NCI-H2196 (cell line): ENCODE data around the gene GNG7.
"Not testable (repeated sequence)": the region's sequence is repeated elsewhere in the genome, so short reads cannot be mapped to it uniquely, and the experiment has no call there.

Source experiments
- DNase-seq: peaks from one replicate; lab custom pipeline; 2025; ENCODE audit not compliant: unreplicated experiment; lab: John Stamatoyannopoulos, UW

GNG7 gene

DNA sequence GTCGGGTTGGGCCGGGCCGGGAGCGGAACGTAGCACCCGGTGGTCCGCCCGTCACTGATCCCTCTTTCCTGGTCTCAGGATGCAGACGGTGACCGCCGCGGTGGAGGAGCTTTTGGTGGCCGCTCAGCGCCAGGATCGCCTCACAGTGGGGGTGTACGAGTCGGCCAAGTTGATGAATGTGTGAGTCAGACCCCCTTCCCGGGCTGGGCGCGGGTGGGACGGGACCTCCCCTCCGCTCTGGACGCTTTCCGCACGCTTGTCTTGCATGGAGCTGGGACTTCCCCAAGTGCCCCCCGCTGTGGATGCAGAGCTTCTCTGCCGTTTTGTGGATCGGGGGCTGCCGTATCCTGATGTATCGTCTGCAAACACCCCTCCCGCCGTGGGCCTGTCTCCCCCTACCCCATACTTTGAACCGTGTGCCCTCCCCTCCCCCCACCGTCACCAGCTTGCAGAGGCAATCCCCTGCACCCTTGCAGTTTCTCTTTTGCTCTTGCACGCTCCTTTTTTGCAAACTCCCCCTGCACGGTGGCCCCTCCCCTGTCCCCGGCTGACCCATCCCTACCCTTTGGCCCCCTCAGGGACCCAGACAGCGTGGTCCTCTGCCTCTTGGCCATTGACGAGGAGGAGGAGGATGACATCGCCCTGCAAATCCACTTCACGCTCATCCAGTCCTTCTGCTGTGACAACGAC lies 225.9 kb downstream of the GNG7 start:
- peak; percentile 23 for DNase-seq

DNA sequence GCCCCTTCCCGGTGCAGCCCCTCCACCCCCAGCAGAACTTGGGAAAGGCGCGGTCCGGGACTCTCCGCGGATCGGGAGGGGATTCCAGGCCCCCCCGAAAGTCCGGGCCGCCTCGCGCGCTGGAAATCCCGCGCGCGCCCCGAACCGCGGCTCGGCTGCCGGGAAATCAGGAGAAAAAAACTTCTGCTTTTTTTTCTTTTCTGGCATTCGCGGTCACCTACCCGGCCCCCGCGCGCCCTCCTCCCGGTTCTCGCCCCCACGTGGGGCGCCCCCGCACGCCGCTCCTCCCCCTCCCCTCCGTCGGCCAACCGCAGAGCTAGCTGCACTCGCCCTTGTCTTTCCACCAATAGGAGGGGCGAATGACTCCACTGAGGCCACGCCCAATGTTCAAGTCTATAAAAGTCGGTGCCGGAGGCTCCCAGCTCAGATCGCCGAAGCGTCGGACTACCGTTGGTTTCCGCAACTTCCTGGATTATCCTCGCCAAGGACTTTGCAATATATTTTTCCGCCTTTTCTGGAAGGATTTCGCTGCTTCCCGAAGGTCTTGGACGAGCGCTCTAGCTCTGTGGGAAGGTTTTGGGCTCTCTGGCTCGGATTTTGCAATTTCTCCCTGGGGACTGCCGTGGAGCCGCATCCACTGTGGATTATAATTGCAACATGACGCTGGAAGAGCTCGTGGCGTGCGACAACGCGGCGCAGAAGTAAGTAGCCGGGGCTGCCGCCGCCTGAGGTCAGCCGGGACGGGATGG lies 226.6 kb downstream of the GNG7 start, which contains the start of gene GADD45B:
GADD45B (plus strand) TSS at position 426 of the 749 bp plus-strand sequence; CDS start at position 658, 232 bp downstream.
- peak; percentile 97 for DNase-seq

DNA sequence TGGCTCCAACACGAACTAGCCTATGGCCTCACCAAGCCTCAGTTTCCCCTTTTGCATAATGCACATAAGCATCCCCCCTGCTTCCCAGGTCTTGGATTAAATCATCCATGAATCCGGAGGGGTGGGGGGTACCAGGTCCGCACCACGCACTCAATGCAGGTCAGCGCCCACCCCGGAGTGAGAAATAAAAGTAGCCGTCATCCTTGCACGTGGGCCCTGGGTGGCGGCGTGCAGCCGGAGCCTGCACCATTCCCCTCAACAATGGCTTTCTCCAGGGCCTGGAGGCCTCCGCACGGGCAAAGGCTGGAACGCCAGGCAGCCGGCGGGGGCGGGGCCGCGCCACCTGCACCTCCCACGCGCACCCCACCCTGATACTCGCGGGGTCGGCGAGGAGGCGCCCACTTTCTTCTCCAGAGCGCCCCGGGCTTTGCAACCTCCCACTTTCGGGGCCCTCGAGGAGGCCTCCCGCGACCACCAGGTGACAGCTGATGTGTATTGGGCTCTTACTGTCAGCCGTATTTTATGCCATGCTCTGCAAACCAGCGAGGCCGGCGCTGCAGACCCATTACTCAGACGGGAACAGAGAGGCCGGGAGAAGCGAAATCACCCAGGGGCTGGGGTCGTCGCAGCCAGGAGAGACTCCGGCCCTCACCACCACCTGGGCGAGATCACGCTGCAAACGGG lies 227.3 kb downstream of the GNG7 start:
- DNase-seq, result peak; percentile 56

DNA sequence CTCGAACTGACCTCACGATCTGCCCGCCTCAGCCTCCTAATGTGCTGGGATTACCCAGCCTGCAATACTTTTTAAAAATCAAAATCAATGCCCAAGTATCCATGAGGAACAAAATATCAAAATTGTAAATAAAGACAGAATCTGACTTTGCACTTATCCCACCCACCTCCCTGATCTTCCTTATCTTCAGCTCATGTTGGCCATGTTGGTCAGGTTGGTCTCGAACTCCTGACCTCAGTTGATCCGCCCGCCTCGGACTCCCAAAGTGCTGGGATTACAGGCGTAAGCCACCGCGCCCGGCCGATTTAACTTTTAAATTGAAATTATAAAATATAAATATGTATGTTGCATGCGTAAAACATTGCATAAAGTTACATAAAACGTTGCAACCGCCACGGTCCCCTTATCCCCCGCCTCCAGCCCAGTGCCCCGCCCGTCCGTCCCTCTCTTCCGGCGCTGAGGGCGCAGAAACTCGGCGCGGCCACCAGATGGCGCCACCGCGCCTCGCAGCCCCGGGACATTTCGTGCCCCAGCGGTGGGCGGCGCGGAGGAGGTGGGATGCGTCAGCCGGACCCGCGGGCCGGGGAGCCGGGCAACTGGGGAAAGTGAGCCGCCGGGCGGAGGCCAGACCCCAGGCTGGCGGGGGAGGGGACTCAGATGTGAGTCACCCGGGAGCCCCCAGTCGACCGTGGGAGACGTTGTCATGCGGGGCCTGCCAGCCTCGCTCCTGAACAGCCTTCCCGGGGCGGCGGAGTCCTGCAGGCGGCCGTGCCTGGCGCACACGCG lies 228.1 kb downstream of the GNG7 start:
- DNase-seq, result peak; percentile 89

DNA sequence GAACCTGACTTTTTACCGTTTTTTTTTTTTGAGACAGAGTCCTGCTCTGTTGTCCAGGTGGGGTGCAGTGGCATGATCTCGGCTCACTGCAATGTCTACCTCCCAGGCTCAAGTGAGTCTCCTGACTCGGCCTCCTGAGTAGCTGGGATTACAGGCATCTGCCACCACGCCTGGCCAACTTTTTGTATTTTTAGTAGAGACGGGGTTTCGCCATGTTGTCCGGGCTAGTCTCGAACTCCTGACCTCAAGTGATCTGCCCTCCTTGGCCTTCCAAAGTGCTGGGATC lies 232.6 kb downstream of the GNG7 start:
- not testable (repeated sequence) for DNase-seq

DNA sequence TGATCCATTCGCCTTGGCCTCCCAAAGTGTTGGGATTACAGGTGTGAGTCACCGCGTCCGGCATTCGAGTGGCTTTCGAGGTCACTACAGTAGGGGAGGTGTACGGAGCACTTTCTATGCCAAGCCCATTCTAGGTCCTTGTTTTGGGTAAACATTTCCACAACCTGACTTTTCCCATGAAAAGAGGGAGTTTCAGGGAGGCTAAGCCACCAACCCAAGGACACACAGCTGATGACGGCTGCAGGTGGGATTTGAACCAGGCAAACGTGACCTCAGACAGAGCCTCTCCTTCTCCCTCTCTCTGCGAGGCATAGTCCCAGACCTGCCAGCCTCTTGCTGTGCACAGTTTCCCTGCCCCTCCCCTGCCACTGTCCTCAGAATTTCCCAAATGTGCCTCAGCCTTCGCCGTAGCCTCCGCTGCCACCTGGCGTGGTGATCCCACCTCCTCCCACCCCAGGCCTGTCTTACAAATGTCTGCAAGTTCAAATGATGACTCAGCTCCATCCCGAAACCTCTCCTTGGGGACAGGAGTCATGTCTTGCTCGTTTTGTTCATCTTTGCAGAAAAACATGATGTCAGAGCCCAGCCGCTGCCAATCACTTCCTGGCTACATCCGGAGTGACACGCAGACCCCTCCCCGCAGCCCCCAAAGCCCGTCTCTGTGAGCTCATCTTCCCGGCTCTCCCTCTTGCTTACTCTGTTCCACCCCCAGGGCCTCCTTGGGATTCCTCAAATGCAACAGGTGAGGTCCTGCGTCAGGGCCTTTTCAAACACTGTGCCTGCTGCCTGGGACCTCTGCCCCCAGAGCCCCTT lies 233.2 kb downstream of the GNG7 start:
- no peak for DNase-seq

DNA sequence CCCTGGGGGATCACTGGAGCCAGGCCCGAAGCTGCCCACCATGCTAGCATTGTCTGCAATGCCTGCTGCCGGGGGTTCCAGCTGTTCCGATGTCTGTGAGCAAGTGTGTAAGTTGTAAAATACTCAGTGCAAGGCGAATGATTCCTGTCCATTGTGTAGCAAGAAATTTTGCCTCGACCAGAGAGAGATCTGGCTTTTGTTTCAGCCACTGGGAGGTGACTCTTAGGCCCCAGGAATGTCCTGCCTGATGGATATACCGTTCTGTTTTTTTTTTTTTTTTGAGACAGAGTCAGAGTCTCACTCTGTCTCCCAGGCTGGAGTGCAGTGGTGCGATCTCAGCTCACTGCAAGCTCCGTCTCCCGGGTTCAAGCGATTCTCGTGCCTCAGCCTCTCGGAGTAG lies 233.9 kb downstream of the GNG7 start:
- no peak for DNase-seq

DNA sequence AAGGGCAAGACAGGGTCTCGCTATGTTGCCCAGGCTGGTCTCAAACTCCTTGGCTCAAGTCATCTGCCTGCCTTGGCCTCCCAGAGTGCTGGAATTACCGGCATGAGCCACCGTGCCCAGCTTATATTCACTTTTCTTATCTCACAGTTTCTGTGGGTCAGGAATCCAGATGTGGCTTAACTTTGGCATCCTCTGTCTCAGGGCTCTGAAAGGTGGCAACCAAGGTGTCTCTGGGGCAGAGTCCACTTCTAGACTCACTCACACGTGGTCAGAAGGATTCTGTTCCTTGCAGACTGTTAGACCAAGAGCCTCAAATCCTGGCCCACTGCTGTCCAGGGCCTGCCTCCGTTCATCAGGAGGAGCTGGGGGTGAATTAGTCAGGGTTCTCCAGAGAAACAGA lies 238.1 kb downstream of the GNG7 start:
- no peak for DNase-seq

DNA sequence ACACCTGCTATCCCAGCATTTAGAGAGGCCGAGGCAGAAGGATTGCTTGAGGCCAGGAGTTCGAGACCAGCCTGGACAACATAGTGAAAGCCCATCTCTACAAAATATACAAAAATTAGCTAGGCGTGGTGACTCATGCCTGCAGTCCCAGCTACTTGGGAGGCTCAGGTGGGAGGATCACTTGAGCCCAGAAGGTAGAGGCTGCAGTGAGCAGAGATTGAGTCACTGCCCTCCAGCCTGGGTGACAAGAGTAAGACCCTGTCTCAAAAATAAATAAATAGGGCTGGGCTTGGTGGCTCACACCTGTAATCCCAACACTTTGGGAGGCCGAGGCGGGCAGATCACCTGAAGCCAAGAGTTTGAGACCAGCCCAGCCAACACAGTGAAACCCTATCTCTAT lies 238.8 kb downstream of the GNG7 start:
- not testable (repeated sequence) for DNase-seq

DNA sequence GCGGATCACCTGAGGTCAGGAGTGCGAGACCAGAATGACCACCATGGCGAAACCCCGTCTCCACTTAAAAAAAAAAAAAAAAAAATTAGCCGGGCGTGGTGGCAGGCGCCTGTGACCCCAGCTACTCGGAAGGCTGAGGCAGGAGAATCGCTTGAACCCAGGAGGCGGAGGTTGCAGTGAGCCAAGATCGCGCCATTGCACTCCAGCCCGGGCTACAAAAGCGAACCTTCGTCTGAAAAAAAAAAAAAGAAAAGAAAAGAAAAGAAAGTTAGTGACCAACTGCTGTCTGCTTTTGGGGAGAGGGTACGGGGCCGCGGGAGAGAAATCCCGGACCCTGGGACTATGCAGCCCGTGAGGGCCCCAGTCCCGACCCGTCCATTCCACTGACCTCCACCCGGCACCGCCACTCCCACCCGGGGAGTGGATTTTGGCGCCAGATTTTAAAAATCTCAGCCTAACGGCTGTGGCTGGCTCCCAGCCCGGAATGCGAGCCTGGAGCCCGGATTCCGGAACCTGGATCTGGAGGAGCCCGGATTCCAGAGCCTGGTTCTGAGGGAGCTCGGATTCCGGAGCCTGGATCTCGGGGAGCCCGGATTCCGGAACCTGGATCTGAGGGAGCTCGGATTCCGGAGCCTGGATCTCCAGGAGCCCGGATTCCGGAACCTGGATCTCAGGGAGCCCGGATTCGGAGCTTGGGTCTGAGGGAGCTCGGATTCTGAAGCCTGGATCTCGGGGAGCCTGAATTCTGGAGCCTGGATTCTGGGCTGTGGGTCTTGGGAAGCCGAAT lies 239.7 kb downstream of the GNG7 start:
- DNase-seq, result peak; percentile 42

DNA sequence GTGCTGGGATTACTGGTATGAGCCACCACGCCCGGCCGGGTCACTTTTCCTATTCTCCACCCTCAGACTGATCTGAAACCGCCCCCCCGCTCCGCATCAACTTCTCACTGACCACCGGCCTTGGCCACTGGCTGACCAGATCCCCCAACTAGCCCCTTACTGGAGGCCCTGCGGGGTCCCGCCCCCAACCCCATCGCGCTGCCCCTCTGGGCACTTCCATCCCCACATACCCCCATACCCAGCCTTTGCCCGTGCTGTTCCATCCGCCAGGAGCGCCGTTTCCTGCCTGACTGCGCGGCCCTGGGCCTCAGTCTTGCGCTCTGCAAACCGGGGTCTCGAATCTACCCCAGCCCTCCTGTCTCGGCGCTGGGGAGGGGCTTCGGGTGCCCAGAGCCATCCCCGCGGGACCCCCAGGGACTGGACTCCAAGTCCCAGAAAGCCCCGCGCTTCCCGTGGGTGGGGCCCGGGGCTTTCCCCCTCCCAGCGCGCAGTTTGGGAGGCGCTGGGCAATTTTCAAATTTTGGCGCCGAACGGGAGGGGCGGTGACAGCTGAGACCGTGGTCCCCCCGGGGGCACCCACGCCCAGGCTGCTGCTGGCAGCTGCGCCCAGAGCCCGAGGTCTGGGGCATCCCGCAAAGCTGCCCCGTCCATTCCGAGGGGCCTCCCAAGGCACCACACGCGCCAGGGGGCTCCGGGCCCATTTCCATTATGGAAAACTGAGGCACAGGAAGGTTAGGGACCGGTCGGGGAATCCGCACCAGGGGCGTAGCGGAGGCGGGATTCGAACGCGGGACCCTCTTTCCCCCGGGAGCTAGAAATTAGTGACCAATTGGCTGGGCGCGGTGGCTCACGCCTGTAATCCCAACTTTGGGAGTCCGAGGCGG lies 240.5 kb downstream of the GNG7 start:
- no peak for DNase-seq
